Measurements from ENCODE around the gene TACC3.

The TACC3 gene

GRCh38 chr4:1776521-1777161 is 55.3 kb downstream of the TACC3 start:
- no peak for DNase-seq (ENCODE audit: low spot score)

GRCh38 chr4:1777822-1778641 is 56.7 kb downstream of the TACC3 start:
- no peak for DNase-seq (ENCODE audit: low spot score)

- DNase-seq (ENCODE audit: low spot score) = no peak
These were observed 57.5 kb downstream of the TACC3 start for GRCh38 chr4:1778642-1779392.

- no peak for DNase-seq (ENCODE audit: low spot score)
These were observed 58.5 kb downstream of the TACC3 start for GRCh38 chr4:1779588-1780382.

GRCh38 chr4:1780435-1780834 is 59.1 kb downstream of the TACC3 start:
- no peak for DNase-seq (ENCODE audit: low spot score)

GRCh38 chr4:1783015-1783414 is 61.7 kb downstream of the TACC3 start:
- DNase-seq (ENCODE audit: low spot score) = no peak

- no peak for DNase-seq (ENCODE audit: low spot score)
These were observed 62.6 kb downstream of the TACC3 start for GRCh38 chr4:1783970-1784369.

- no peak for DNase-seq (ENCODE audit: low spot score)
These were observed 63.1 kb downstream of the TACC3 start for GRCh38 chr4:1784395-1784788.

GRCh38 chr4:1784789-1785591 is 63.7 kb downstream of the TACC3 start:
- no peak for DNase-seq (ENCODE audit: low spot score)

- DNase-seq (ENCODE audit: low spot score) = no peak
These were observed 64.3 kb downstream of the TACC3 start for GRCh38 chr4:1785592-1785991.

GRCh38 chr4:1786544-1787362 is 65.4 kb downstream of the TACC3 start:
- DNase-seq (ENCODE audit: low spot score) = no peak

GRCh38 chr4:1787411-1788077 is 66.2 kb downstream of the TACC3 start:
- DNase-seq (ENCODE audit: low spot score) = no peak

GRCh38 chr4:1788254-1788973 is 67.1 kb downstream of the TACC3 start:
- no peak for DNase-seq (ENCODE audit: low spot score)

- no peak for DNase-seq (ENCODE audit: low spot score)
These were observed 68.2 kb downstream of the TACC3 start for GRCh38 chr4:1789552-1789951.

GRCh38 chr4:1790005-1790404 is 68.7 kb downstream of the TACC3 start:
- DNase-seq (ENCODE audit: low spot score) = no peak

- no peak for DNase-seq (ENCODE audit: low spot score)
These were observed 71.0 kb downstream of the TACC3 start for GRCh38 chr4:1792158-1792831.

- peak; percentile 14 for DNase-seq (ENCODE audit: low spot score)
These were observed 71.6 kb downstream of the TACC3 start, which contains the start of gene FGFR3 for GRCh38 chr4:1792832-1793495. TSS of gene FGFR3 (plus strand) at chr4:1793293. CDS start at chr4:1793935, 642 bp downstream.

GRCh38 chr4:1793496-1793840 is 72.1 kb downstream of the TACC3 start:
- peak; percentile 33 for DNase-seq (ENCODE audit: low spot score)

Measured in CD4-positive, alpha-beta T cell treated with Interleukin-2 at 100 ng/mL for 4 hours (primary cell).